ENCODE results near the gene DPYSL5.

DNA sequence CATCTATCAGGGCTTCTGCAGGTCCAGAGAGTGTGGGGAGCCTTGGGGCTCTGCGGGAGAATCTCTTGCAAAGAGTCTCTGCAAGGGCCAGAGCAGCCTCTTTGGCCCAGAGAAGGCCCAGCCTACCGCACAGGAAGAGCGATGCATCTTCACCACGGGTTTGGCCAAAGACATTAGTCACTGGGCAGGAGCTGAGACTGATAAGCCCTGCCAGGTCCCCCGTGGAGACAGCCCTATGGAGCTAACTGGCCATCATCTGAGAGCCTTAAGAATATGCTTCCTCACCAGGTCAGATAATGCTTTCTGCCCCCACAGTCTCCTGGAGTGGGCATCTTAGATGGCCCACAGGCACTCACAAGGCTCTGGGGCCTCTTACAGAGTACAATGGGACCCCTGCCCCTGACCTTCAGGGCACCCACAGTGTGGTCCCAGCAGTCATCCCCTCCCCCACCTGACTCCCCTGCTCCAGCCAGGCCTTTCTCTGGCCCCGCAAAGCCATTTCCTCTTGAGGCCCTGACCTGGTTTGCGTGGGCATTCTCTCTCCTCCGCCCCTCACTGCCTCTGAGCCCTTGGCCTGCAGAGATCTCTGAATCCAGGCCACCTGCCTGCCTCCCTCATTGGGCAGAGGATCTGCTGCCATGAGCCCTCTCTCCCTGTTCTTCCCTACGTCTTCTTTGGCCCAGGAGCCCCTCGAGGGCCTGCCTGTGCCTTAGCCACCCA is 90.6 kb downstream of the DPYSL5 start:
- no peak for TF ChIP-seq SP1 (IDR thresholded peaks at IDR 0.05)
- no peak for TF ChIP-seq SP1 (CRISPR knock-in tag; IDR thresholded peaks at IDR 0.05)
- TF ChIP-seq EP300 (IDR thresholded peaks at IDR 0.05; ENCODE audit: low read depth in 2 of 2, low read length in 2 of 2), result no peak
- TF ChIP-seq EP300 (CRISPR knock-in tag; IDR thresholded peaks at IDR 0.05; ENCODE audit: borderline replicate concordance), result no peak
- no peak for TF ChIP-seq SYNCRIP (IDR thresholded peaks at IDR 0.05; ENCODE audit: insufficient read depth, low read depth, low read length)

Measured in HepG2 (cell line).